GM19452 (cell line): ENCODE data around the gene OBSL1.

Experiments used
- ATAC-seq: cut with Tn5 transposase; IDR thresholded peaks from one replicate; pipeline ENCODE4 v1.9.1; 2021; ENCODE audit not compliant: unreplicated experiment

The OBSL1 gene

GRCh38 chr2:219567791-219568361 lies 3.5 kb downstream of the OBSL1 start:
- no peak for ATAC-seq

- ATAC-seq: no peak
These were observed 4.2 kb downstream of the OBSL1 start for GRCh38 chr2:219567131-219567530.

- no peak for ATAC-seq
These were observed 4.7 kb downstream of the OBSL1 start for GRCh38 chr2:219566640-219567039.

GRCh38 chr2:219565130-219566080 lies 5.9 kb downstream of the OBSL1 start:
- ATAC-seq: no peak

GRCh38 chr2:219563271-219563928 lies 7.9 kb downstream of the OBSL1 start:
- ATAC-seq: no peak

GRCh38 chr2:219562049-219563020 lies 9.0 kb downstream of the OBSL1 start:
- no peak for ATAC-seq

GRCh38 chr2:219561179-219562048 lies 9.9 kb downstream of the OBSL1 start:
- no peak for ATAC-seq

- ATAC-seq: no peak
These were observed 10.5 kb downstream of the OBSL1 start for GRCh38 chr2:219560893-219561178.

GRCh38 chr2:219560037-219560892 lies 11.1 kb downstream of the OBSL1 start:
- no peak for ATAC-seq

GRCh38 chr2:219559156-219559915 lies 12.0 kb downstream of the OBSL1 start:
- ATAC-seq: no peak

- no peak for ATAC-seq
These were observed 13.3 kb downstream of the OBSL1 start for GRCh38 chr2:219557791-219558785.

- ATAC-seq: no peak
These were observed 14.0 kb downstream of the OBSL1 start for GRCh38 chr2:219557320-219557719.

GRCh38 chr2:219556413-219556812 lies 14.9 kb downstream of the OBSL1 start:
- ATAC-seq: no peak

- ATAC-seq: no peak
These were observed 15.4 kb downstream of the OBSL1 start for GRCh38 chr2:219555956-219556355.

- ATAC-seq: no peak
These were observed 17.0 kb downstream of the OBSL1 start for GRCh38 chr2:219554350-219554749.

GRCh38 chr2:219553463-219553963 lies 17.8 kb downstream of the OBSL1 start:
- ATAC-seq: no peak

- ATAC-seq: no peak
These were observed 18.2 kb downstream of the OBSL1 start for GRCh38 chr2:219553168-219553417.
